OCI-LY3 (cell line): Measurements from ENCODE around the gene FLOT1.

Source experiments
- H2AFZ ChIP-seq: fragments of 200-600, 300-600 bp; shearing (Covaris generic); 2 replicates; pipeline ENCODE4 v1.6.0; 2014; ENCODE audit warnings: antibody characterized with exemption, low read depth, low read length
- H3K27ac ChIP-seq: fragments of 200-600, 300-600 bp; sonication (generic); 2 replicates; pipeline ENCODE4 v1.5.1; 2014; ENCODE audit warnings: mild to moderate bottlenecking, low read length, moderate library complexity, mixed read lengths
- H3K27me3 ChIP-seq: fragments of 200-600, 300-600 bp; sonication (generic); 2 replicates; pipeline ENCODE4 v1.6.1; 2014; ENCODE audit warnings: low read depth, low read length, mixed read lengths
- H3K36me3 ChIP-seq: fragments of 200-600, 300-600 bp; sonication (generic); replicated peaks from 2 replicates; pipeline ENCODE3; 2014; ENCODE audit warnings: low read depth, low read length, mixed read lengths
- H3K4me1 ChIP-seq: fragments of 300-600, 200-600 bp; sonication (generic); 2 replicates; pipeline ENCODE4 v1.6.1; 2014; ENCODE audit warnings: low read length, mixed read lengths
- H3K4me2 ChIP-seq: fragments of 200-600, 300-600 bp; sonication (generic); 2 replicates; pipeline ENCODE4 v1.6.1; 2014; ENCODE audit warnings: low read length, mixed read lengths
- H3K4me3 ChIP-seq: fragments of 300-600, 200-600 bp; sonication (generic); 2 replicates; pipeline ENCODE4 v1.5.1; 2014; ENCODE audit warnings: antibody characterized with exemption, mild to moderate bottlenecking, low read length, moderate library complexity
- H3K79me2 ChIP-seq: fragments of 300-600, 200-600 bp; shearing (Covaris generic); 2 replicates; pipeline ENCODE4 v1.6.1; 2014; ENCODE audit warnings: mild to moderate bottlenecking, low read length, mixed read lengths
- H3K9ac ChIP-seq: fragments of 300-600, 200-600 bp; shearing (Covaris generic); 2 replicates; pipeline ENCODE4 v1.6.0; 2014; ENCODE audit warnings: mild to moderate bottlenecking, low read length, moderate library complexity
- H3K9me3 ChIP-seq: fragments of 200-600, 300-600 bp; shearing (Covaris generic); 2 replicates; pipeline ENCODE4 v1.6.1; 2014; ENCODE audit warnings: low read length, mixed read lengths; ENCODE audit not compliant: insufficient read depth
- H4K20me1 ChIP-seq: fragments of 200-600, 300-600 bp; sonication (generic); 2 replicates; pipeline ENCODE4 v1.6.1; 2016; ENCODE audit warnings: low read length, mixed read lengths; ENCODE audit not compliant: insufficient read depth
- EZH2phosphoT487 ChIP-seq: fragments of 200-600 bp; shearing (Covaris generic); IDR thresholded peaks from 2 replicates; pipeline ENCODE4 v1.6.1; 2018; ENCODE audit warnings: antibody characterized with exemption, mixed run types, low read depth
- TF ChIP-seq, protein P1 (sequence below): fragments of 200-600, 300-600 bp; sonication (generic); IDR thresholded peaks from 2 replicates; pipeline ENCODE4 v1.5.1; 2014; ENCODE audit warnings: antibody characterized with exemption, low read length, low read depth

Gene FLOT1

DNA sequence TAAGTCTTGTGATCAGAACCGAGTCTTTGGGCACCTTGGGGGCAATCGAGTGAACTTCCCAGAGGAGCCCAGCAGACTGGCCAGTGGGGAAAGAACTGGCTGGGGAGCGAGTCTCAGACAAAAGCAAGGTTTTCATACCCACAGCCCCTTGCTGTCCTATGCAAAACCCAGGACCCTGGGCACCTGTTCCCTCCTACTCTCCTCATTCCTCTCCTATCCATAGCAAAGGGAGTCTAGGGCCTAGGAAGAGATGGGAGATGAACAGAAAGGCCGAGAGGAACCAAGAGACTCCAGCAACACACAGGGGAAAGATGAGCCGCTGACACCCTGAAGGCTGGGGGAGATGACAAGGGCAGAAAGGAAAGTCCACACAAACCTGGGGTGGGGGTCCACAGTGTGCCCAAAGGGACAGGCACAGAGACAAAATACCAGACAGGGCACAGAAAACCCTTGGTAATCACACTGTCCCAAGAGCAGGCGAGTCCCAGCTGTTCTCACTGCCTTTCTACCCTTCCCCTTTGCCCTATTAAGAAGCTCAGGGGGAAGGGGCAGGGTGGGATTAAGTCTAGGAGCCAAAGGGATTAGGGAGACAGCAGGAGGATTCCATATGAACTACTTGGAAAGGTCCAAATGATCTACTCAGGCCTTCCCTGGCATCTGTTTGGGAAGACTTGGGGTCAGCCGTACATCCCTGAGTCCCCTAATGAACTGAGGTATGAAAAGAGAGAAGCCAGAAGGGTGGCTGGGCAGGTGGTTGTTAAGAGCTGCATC, 62.5 kb downstream of the FLOT1 start:
- Histone ChIP-seq H3K27me3 (no peaks in the 10 kb centered on the region), H4K20me1 (peaks cover 10% of the 10 kb centered on the region; the same call in 1 of the 2 replicates), H3K4me1 (peaks cover 31% of the 10 kb centered on the region), H3K27ac (no peak overlapping the region), H3K4me2 (peak overlapping the region; percentile 85), H3K79me2 (peaks cover 51% of the 10 kb centered on the region), H3K9me3 (no peaks in the 10 kb centered on the region), H3K36me3 (peaks cover 10% of the 10 kb centered on the region), H3K4me3 (peak overlapping the region; percentile 49; the same call in 1 of the 2 replicates), H2AFZ (no peak overlapping the region), H3K9ac (0 out of 2 replicates have a peak overlapping the region, but pooled peaks have one; percentile 16)
- TF ChIP-seq, protein P1, sequence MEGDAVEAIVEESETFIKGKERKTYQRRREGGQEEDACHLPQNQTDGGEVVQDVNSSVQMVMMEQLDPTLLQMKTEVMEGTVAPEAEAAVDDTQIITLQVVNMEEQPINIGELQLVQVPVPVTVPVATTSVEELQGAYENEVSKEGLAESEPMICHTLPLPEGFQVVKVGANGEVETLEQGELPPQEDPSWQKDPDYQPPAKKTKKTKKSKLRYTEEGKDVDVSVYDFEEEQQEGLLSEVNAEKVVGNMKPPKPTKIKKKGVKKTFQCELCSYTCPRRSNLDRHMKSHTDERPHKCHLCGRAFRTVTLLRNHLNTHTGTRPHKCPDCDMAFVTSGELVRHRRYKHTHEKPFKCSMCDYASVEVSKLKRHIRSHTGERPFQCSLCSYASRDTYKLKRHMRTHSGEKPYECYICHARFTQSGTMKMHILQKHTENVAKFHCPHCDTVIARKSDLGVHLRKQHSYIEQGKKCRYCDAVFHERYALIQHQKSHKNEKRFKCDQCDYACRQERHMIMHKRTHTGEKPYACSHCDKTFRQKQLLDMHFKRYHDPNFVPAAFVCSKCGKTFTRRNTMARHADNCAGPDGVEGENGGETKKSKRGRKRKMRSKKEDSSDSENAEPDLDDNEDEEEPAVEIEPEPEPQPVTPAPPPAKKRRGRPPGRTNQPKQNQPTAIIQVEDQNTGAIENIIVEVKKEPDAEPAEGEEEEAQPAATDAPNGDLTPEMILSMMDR: no peak

DNA sequence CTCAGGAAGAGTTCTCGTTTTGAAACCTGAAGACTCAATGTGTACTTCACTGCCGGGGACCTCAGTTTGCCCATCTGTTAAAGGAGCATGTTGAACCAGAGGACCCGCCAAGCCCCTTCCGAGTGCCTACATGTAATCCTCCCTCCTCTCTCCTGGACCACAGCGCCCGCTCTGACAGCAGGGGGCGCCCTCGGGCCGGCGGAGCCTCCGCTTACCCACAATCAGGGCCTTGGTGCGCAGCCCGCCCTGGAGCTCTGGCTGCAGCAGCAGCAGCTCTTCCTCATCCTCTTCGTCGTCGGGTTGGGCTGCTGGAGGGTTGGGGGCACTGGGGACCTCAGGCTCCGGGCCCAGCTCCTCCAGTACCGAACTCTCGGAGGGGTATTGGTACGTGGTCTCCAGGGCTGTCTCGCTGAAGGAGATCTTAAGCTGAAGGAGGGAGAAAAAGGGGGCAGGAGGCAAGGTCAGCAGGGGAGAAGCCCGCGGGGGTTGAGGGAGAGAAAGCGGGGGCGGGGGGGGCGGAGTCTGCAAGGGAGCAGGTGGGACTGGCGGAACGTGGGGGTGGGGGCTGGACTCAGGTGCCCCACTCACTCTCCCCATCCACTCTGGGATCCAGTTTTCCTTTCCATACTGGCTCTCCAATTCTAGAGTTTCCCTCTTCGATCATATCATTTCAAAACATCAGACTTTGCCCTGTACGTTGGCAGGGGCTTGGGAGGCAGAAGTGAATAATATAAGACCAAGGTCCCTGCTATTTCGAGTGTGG, 63.3 kb downstream of the FLOT1 start:
- H3K36me3 ChIP-seq: peaks cover 10% of the 10 kb centered on the region
- no peaks in the 10 kb centered on the region for H3K9me3 ChIP-seq
- peak overlapping the region; percentile 16; the same call in 1 of the 2 replicates for H3K9ac ChIP-seq
- no peak overlapping the region for H2AFZ ChIP-seq
- peaks cover 10% of the 10 kb centered on the region; the same call in 1 of the 2 replicates for H4K20me1 ChIP-seq
- peaks cover 43% of the 10 kb centered on the region for H3K79me2 ChIP-seq
- H3K4me1 ChIP-seq: peaks cover 29% of the 10 kb centered on the region
- TF ChIP-seq, protein P1: peak; percentile 87
- TF ChIP-seq EZH2phosphoT487: no peak
- no peaks in the 10 kb centered on the region for H3K27me3 ChIP-seq
- peak overlapping the region; percentile 85 for H3K4me2 ChIP-seq
- H3K27ac ChIP-seq: no peak overlapping the region
- H3K4me3 ChIP-seq: peak overlapping the region; percentile 49
